GM18951 (cell line): ENCODE results near the gene EPHA1.
"Not testable (repeated sequence)": the region's sequence is repeated elsewhere in the genome, so short reads cannot be mapped to it uniquely, and the experiment has no call there.

ENCODE experiments used
- POLR2A ChIP-seq: IDR thresholded peaks from 4 replicates; pipeline ENCODE4 v1.6.1; 2011; ENCODE audit warnings: mild to moderate bottlenecking; ENCODE audit not compliant: insufficient read length, insufficient read depth; ENCODE audit errors: extremely low read depth
- in situ Hi-C: fragments of 300-500 bp; cut with MboI; formaldehyde crosslinking; loops from one replicate; pipeline ENCODE4 v1.12.0; 2022; ENCODE audit warnings: low sequenced_read_pairs, mixed read lengths, inconsistent platforms; ENCODE audit not compliant: unreplicated experiment

EPHA1 gene

GRCh38 chr7:143444063-143444782 is 35.6 kb upstream of the EPHA1 start:
- in situ Hi-C loops, result no loop called here

GRCh38 chr7:143443153-143443552 is 34.5 kb upstream of the EPHA1 start, which contains the start of gene TAS2R60:
Gene TAS2R60 (plus strand): TSS chr7:143443453. CDS start chr7:143443453, 0 bp downstream.
- in situ Hi-C loops, result no loop called here
- no peak for TF ChIP-seq POLR2A

More at GRCh38 chr7:143444063-143444782, 35.6 kb upstream of the EPHA1 start:
- no peak for TF ChIP-seq POLR2A

GRCh38 chr7:143439866-143440265 is 31.2 kb upstream of the EPHA1 start:
- in situ Hi-C loops, result no loop called here
- TF ChIP-seq POLR2A, result no peak

GRCh38 chr7:143437578-143437977 is 28.9 kb upstream of the EPHA1 start:
- in situ Hi-C loops, result no loop called here
- TF ChIP-seq POLR2A, result no peak

- no peak for TF ChIP-seq POLR2A
- in situ Hi-C loops, result no loop called here
Measured at GRCh38 chr7:143436325-143436946, 27.8 kb upstream of the EPHA1 start.

GRCh38 chr7:143435266-143435665 is 26.6 kb upstream of the EPHA1 start:
- in situ Hi-C loops, result no loop called here
- no peak for TF ChIP-seq POLR2A

GRCh38 chr7:143434660-143435059 is 26.0 kb upstream of the EPHA1 start:
- TF ChIP-seq POLR2A, result no peak
- in situ Hi-C loops, result no loop called here

- no peak for TF ChIP-seq POLR2A
- in situ Hi-C loops, result no loop called here
Measured at GRCh38 chr7:143433759-143434158, 25.1 kb upstream of the EPHA1 start.

- in situ Hi-C loops, result no loop called here
- no peak for TF ChIP-seq POLR2A
Measured at GRCh38 chr7:143431109-143431508, 22.5 kb upstream of the EPHA1 start.

- in situ Hi-C loops, result no loop called here
- no peak for TF ChIP-seq POLR2A
Measured at GRCh38 chr7:143429770-143430698, 21.4 kb upstream of the EPHA1 start.

- in situ Hi-C loops, result no loop called here
Measured at GRCh38 chr7:143426479-143427142, 18.0 kb upstream of the EPHA1 start.

GRCh38 chr7:143424476-143424875 is 15.8 kb upstream of the EPHA1 start:
- in situ Hi-C loops, result not testable (repeated sequence)

More at GRCh38 chr7:143426479-143427142, 18.0 kb upstream of the EPHA1 start:
- no peak for TF ChIP-seq POLR2A

- TF ChIP-seq POLR2A, result no peak
- in situ Hi-C loops, result no loop called here
Measured at GRCh38 chr7:143422033-143422432, 13.4 kb upstream of the EPHA1 start.

- in situ Hi-C loops, result not testable (repeated sequence)
Measured at GRCh38 chr7:143420624-143421023, 12.0 kb upstream of the EPHA1 start.
